H7 (cell line): ENCODE data around the gene FOXI2. TPM values are rescaled to one million over a fixed set of nuclear protein-coding genes. Genes with fewer than 3 reads are reported as not detected.

Source experiments
- DNase-seq: peaks from one replicate; pipeline ENCODE4 v3.0.0; 2012
- H3K27me3 ChIP-seq: 2 replicates; pipeline ENCODE4 v1.6.0; 2011; ENCODE audit warnings: mild to moderate bottlenecking, low read length; ENCODE audit not compliant: control insufficient read depth, insufficient read depth
- H3K36me3 ChIP-seq: replicated peaks from 2 replicates; pipeline ENCODE4 v1.5.1; 2011; ENCODE audit warnings: low read length; ENCODE audit not compliant: control insufficient read depth, insufficient read depth
- H3K4me3 ChIP-seq: 2 replicates; pipeline ENCODE4 v1.5.1; 2011; ENCODE audit warnings: low read depth, mild to moderate bottlenecking, control low read depth, low read length, moderate library complexity; ENCODE audit not compliant: insufficient read depth
- total RNA-seq: library from RNA; depleted of rRNA; stranded (reverse); fragments of >200 nt; shearing (Covaris generic); gene quantifications from 2 replicates; pipeline ENCODE4 v1.2.3, GENCODE V29; 2014

The FOXI2 gene
- total RNA-seq, 1 experiment from 2014 or later = 0.35 TPM

- Histone ChIP-seq H3K4me3 (peak overlapping the region; percentile 51), H3K27me3 (peaks cover 65% of the 10 kb centered on the region), H3K36me3 (no peaks in the 10 kb centered on the region)
- DNase-seq = peak; percentile 77
Measured at GRCh38 chr10:127735723-127736221, 1.2 kb upstream of the FOXI2 start.

GRCh38 chr10:127736222-127736914, 617 bp upstream of the FOXI2 start:
- H3K27me3 ChIP-seq = peaks cover 65% of the 10 kb centered on the region
- H3K4me3 ChIP-seq = peak overlapping the region; percentile 51
- DNase-seq = peak; percentile 72

DNA sequence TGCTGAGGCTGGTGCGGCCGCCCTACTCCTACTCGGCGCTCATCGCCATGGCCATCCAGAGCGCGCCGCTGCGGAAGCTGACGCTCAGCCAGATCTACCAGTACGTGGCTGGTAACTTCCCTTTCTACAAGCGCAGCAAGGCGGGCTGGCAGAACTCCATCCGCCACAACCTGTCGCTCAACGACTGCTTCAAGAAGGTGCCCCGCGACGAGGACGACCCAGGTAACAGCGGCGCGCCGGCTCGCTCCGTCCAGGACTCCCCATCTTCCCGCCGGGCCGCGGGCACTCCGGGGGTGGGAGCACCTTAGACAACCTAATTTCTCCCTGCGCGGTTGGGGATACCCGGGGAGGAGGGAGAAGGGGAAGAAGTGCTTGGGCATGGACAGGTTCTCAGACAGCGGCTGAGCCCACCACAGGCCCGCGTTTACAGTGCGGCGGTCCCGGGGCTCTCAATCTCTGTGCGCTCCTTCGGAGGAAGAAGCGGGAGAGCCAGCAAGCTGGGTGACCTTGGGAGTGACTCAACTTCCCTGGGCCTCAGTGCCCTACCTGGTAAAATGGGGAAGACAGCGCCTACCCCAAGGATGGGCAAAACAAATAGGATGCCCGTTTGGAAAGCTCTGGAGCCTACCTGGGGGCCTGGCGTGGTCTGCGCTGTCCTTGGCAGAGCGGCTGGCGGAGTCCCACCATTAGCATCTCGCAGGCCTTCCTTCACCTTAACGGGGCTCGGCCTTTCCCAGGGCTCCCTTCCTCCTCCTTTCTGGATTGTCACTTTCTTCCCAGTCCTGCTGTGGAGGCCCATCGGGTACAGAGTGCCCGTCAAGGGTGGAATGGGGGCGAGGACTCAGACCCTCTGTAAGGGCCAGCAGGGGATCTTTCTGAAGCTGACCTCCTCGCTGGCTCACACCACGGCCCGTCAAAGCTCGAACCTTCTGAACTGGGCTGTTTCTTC, 852 bp downstream of the FOXI2 start:
- Histone ChIP-seq H3K4me3 (peak overlapping the region; percentile 51), H3K27me3 (peaks cover 65% of the 10 kb centered on the region), H3K36me3 (no peaks in the 10 kb centered on the region)
- peak; percentile 62 for DNase-seq

More at GRCh38 chr10:127736222-127736914, 617 bp upstream of the FOXI2 start:
- H3K36me3 ChIP-seq = no peaks in the 10 kb centered on the region

- H3K36me3 ChIP-seq = no peaks in the 10 kb centered on the region
- DNase-seq = peak; percentile 77
- H3K27me3 ChIP-seq = peaks cover 57% of the 10 kb centered on the region
- H3K4me3 ChIP-seq = peak overlapping the region; percentile 16; the same call in 1 of the 2 replicates
Measured at GRCh38 chr10:127738512-127739424, 1.8 kb downstream of the FOXI2 start.

- no peak for DNase-seq
- H3K27me3 ChIP-seq = peaks cover 47% of the 10 kb centered on the region
Measured at GRCh38 chr10:127739908-127740307, 2.9 kb downstream of the FOXI2 start.

GRCh38 chr10:127740596-127740995, 3.6 kb downstream of the FOXI2 start:
- no peak overlapping the region for H3K4me3 ChIP-seq
- peak; percentile 34 for DNase-seq
- no peaks in the 10 kb centered on the region for H3K36me3 ChIP-seq
- peaks cover 40% of the 10 kb centered on the region for H3K27me3 ChIP-seq

More at GRCh38 chr10:127739908-127740307, 2.9 kb downstream of the FOXI2 start:
- Histone ChIP-seq H3K4me3 (no peak overlapping the region), H3K36me3 (no peaks in the 10 kb centered on the region)

DNA sequence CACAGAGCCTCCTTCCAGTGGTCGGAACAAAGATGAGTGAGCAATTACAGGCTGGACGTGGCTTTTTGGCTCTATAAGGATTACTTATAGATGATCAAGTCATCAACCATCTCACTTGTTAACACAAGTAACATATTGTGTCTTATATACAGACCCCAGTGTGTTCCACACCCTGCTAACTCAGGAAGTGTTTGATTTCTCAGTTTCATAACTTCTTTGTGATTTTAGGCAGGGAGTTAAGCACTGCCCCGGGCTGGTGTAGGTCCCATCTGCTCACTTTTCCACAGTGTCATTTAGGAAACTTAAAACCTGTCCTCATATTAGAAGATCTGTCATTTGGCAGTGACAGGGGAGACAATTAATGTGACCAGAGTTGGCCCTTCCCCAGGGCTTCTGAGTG, 6.2 kb downstream of the FOXI2 start:
- no peak for DNase-seq
- no peaks in the 10 kb centered on the region for H3K36me3 ChIP-seq
- H3K27me3 ChIP-seq = peaks cover 14% of the 10 kb centered on the region
- H3K4me3 ChIP-seq = no peak overlapping the region

- H3K4me3 ChIP-seq = no peak overlapping the region
- no peaks in the 10 kb centered on the region for H3K36me3 ChIP-seq
- H3K27me3 ChIP-seq = no peaks in the 10 kb centered on the region
- no peak for DNase-seq
Measured at GRCh38 chr10:127744956-127745355, 8.0 kb downstream of the FOXI2 start.

DNA sequence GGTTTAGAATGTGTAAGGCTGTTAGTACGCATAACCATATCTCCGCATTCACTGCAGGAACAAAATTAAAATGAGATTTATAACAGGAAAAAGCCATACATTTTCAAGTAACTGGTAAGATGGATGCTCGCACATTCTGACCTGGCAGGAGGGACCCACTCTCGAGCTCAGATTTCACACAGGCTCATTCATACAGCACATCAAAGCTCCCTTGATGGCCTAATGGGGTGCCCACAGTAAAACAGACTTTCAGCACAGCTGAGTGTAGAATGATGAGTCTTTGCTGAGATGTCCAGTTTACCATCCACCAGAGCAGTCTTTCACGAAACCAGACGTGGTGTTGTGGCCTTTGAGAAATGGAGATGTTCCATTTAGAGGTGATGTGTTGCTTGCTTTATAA, 8.9 kb downstream of the FOXI2 start:
- Histone ChIP-seq H3K36me3 (no peaks in the 10 kb centered on the region), H3K27me3 (no peaks in the 10 kb centered on the region), H3K4me3 (no peak overlapping the region)
- no peak for DNase-seq

GRCh38 chr10:127755753-127756152, 18.8 kb downstream of the FOXI2 start:
- Histone ChIP-seq H3K36me3 (no peaks in the 10 kb centered on the region), H3K4me3 (no peak overlapping the region), H3K27me3 (no peaks in the 10 kb centered on the region)
- DNase-seq = no peak

GRCh38 chr10:127756264-127756663, 19.3 kb downstream of the FOXI2 start:
- no peaks in the 10 kb centered on the region for H3K36me3 ChIP-seq
- no peak for DNase-seq
- H3K4me3 ChIP-seq = no peak overlapping the region
- H3K27me3 ChIP-seq = no peaks in the 10 kb centered on the region

DNA sequence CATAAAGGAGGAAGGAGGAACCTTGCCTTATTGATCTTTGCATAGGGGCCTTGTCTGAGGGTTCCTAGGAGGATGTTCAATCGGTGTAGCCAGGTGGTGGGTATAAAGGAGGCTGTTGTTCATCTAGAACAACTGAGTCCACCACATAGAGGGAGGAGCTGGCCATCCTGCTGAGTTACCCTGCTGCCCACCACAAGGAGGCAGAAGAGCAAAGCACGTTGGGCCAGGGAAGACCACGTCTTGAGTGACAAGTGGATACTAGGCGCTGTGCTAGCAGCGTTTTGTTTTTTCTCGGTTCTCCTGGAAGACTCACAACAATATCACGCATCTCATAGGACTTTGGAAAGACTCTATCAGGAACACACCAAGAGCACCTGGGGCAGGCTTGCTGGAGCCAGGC, 20.0 kb downstream of the FOXI2 start:
- H3K36me3 ChIP-seq = no peaks in the 10 kb centered on the region
- DNase-seq = no peak
- no peak overlapping the region for H3K4me3 ChIP-seq
- no peaks in the 10 kb centered on the region for H3K27me3 ChIP-seq

- Histone ChIP-seq H3K36me3 (no peaks in the 10 kb centered on the region), H3K27me3 (no peaks in the 10 kb centered on the region), H3K4me3 (no peak overlapping the region)
- DNase-seq = no peak
Measured at GRCh38 chr10:127759276-127759675, 22.3 kb downstream of the FOXI2 start.

DNA sequence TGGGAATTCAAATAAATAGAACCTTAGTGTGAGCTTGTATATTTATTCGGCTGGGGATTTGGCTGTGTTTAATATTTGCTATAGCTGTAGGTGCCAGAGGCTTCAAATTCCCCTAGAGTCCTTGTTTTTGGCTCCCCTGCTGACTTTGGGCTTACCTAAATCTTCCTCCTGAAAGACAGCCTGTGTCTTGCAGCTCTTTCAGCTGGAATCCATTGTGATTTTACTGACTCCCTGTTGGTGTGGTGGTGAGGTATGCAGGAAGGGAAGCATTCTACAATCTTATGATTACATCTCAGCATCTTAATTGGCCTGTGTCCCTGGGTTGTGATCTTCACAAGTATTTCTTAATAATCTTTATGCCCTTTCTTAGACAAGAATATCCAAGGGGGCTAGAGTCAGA, 25.9 kb downstream of the FOXI2 start:
- DNase-seq = peak; percentile 30
- H3K27me3 ChIP-seq = no peaks in the 10 kb centered on the region

More for the DNA sequence above, 25.9 kb downstream of the FOXI2 start:
- Histone ChIP-seq H3K4me3 (no peak overlapping the region), H3K36me3 (no peaks in the 10 kb centered on the region)
